ENCODE data around the gene PCBP3.

GRCh38 chr21:45768011-45768739, 124.7 kb downstream of the PCBP3 start:
- TF ChIP-seq REST (IDR thresholded peaks at IDR 0.05; ENCODE audit: insufficient read depth in 1 of 2, low read depth in 2 of 2, low read length in 1 of 2), result no peak
- no peak for TF ChIP-seq CTCF (IDR thresholded peaks at IDR 0.05)

Data from Panc1 (cell line).